ENCODE results near the gene TMEM80.

DNA sequence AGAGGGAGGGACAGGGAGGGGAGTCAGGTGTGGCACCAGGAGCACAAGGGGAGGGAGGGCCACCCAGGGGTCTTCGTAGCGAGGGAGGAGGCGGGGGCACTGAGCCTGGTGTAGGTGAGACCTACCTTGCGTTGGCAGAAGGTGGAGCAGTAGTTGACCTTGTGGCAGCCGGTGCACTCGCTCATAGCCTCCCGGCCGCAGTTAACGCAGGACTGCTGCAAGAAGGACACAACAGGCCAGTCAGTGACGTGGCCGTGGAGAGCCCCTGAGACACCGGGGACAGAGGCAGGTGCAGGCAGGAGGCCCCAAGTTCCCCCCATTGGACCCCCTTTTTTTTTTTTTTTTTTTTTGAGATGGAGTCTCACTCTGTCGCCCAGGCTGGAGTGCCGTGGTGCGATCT, 41.8 kb upstream of the TMEM80 start:
- no peak for TF ChIP-seq ZSCAN18 (tag by site-specific recombination; IDR thresholded peaks at IDR 0.05)
- TF ChIP-seq, protein P1, sequence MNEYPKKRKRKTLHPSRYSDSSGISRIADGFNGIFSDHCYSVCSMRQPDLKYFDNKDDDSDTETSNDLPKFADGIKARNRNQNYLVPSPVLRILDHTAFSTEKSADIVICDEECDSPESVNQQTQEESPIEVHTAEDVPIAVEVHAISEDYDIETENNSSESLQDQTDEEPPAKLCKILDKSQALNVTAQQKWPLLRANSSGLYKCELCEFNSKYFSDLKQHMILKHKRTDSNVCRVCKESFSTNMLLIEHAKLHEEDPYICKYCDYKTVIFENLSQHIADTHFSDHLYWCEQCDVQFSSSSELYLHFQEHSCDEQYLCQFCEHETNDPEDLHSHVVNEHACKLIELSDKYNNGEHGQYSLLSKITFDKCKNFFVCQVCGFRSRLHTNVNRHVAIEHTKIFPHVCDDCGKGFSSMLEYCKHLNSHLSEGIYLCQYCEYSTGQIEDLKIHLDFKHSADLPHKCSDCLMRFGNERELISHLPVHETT (tag by site-specific recombination; IDR thresholded peaks at IDR 0.05) = no peak
- TF ChIP-seq, protein P2, sequence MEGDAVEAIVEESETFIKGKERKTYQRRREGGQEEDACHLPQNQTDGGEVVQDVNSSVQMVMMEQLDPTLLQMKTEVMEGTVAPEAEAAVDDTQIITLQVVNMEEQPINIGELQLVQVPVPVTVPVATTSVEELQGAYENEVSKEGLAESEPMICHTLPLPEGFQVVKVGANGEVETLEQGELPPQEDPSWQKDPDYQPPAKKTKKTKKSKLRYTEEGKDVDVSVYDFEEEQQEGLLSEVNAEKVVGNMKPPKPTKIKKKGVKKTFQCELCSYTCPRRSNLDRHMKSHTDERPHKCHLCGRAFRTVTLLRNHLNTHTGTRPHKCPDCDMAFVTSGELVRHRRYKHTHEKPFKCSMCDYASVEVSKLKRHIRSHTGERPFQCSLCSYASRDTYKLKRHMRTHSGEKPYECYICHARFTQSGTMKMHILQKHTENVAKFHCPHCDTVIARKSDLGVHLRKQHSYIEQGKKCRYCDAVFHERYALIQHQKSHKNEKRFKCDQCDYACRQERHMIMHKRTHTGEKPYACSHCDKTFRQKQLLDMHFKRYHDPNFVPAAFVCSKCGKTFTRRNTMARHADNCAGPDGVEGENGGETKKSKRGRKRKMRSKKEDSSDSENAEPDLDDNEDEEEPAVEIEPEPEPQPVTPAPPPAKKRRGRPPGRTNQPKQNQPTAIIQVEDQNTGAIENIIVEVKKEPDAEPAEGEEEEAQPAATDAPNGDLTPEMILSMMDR (tag by site-specific recombination; IDR thresholded peaks at IDR 0.05) = no peak
